Fibroblast of villous mesenchyme (primary cell): ENCODE data around the gene SLC18A2. TPM values are rescaled to one million over a fixed set of nuclear protein-coding genes. Genes with fewer than 3 reads are reported as not detected.

Experiments
- DNase-seq: peaks from one replicate; pipeline ENCODE4 v3.0.0-alpha.2; 2010; ENCODE audit warnings: low read depth
- H3K4me3 ChIP-seq: 2 replicates; pipeline ENCODE4 v1.5.1; 2011; ENCODE audit warnings: low read depth, mild to moderate bottlenecking, low read length
- CTCF ChIP-seq: IDR thresholded peaks from 2 replicates; pipeline ENCODE4 v1.5.1; 2012; ENCODE audit warnings: low read depth, mild to moderate bottlenecking, low read length; ENCODE audit not compliant: insufficient read depth
- total RNA-seq: library from RNA; depleted of rRNA; stranded (reverse); fragments of >200 nt; gene quantifications from 2 replicates; pipeline ENCODE4 v1.2.3, GENCODE V29; 2012

Gene SLC18A2
- total RNA-seq, 1 donor = under 0.01 TPM

GRCh38 chr10:117254774-117255735 lies 14.1 kb downstream of the SLC18A2 start:
- TF ChIP-seq CTCF = no peak
- H3K4me3 ChIP-seq = no peak overlapping the region
- no peak for DNase-seq

- DNase-seq = no peak
- no peak overlapping the region for H3K4me3 ChIP-seq
- TF ChIP-seq CTCF = no peak
Measured at GRCh38 chr10:117255835-117256460, 15.0 kb downstream of the SLC18A2 start.

GRCh38 chr10:117256910-117257309 lies 16.0 kb downstream of the SLC18A2 start:
- TF ChIP-seq CTCF = no peak
- no peak for DNase-seq
- H3K4me3 ChIP-seq = no peak overlapping the region

GRCh38 chr10:117257721-117258120 lies 16.8 kb downstream of the SLC18A2 start:
- H3K4me3 ChIP-seq = no peak overlapping the region
- DNase-seq = no peak
- TF ChIP-seq CTCF = no peak

GRCh38 chr10:117259279-117259678 lies 18.4 kb downstream of the SLC18A2 start:
- H3K4me3 ChIP-seq = no peak overlapping the region
- TF ChIP-seq CTCF = no peak
- no peak for DNase-seq

GRCh38 chr10:117260084-117260483 lies 19.2 kb downstream of the SLC18A2 start:
- H3K4me3 ChIP-seq = no peak overlapping the region
- no peak for TF ChIP-seq CTCF
- DNase-seq = no peak
